HG03469 (cell line): ENCODE data around the gene PTPRN.
"Not testable (repeated sequence)": the region's sequence is repeated elsewhere in the genome, so short reads cannot be mapped to it uniquely, and the experiment has no call there.

Experiments
- ATAC-seq: cut with Tn5 transposase; IDR thresholded peaks from one replicate; pipeline ENCODE4 v1.9.1; 2021; ENCODE audit warnings: mild to moderate bottlenecking, moderate library complexity, moderate number of reproducible peaks; ENCODE audit not compliant: unreplicated experiment

The PTPRN gene

DNA sequence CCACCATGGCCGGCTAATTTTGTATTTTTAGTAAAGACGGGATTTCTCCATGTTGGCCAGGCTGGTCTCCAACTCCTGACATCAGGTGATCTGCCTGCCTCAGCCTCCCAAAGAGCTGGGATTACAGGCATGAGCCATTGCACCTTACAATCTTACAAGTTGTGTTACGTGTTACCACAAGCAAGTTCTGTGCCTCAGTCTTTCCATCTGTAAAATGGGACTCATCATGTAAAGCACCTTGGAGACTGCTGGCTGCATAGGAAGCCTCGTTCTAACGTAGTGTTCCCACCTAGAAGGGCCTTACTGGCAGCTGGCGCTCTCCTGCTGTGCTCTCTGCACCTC lies 20.0 kb downstream of the PTPRN start:
- no peak for ATAC-seq

- no peak for ATAC-seq
These were observed 21.5 kb downstream of the PTPRN start for GRCh38 chr2:219287580-219288265.

- not testable (repeated sequence) for ATAC-seq
These were observed 22.1 kb downstream of the PTPRN start for GRCh38 chr2:219287116-219287440.

DNA sequence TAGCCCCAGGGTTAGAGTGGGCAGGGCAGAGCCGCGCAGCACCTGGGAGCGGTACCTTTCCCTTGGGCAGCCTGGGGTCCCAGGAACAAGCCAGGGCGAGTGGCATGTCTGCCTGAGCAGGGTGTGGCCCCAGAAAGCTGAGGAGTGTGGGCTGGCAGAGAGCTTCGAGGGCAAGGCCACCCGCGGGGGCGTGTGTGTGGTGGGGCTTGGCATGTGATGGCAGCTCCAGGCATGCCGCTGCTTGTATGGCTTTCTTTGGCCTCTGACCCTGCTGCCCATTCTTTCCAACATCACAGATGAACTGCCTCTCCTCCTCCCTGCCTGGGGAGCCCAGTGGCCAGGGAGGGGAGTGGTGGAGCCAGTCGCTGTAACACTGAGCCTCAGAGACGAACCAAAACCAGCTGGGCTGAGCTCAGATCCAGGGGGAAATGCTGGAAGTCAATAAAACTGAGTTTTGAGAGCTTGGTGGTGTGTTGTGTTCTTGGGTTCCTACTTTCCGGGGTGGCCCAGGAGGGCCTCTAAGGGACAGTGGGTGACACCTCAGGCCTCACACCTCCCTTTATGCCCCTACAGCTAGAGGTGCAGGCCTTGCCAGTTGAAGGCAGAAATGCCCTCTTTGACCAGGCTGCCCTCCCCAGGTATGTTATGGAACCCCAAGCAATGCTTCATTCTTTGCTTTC lies 22.6 kb downstream of the PTPRN start:
- no peak for ATAC-seq

GRCh38 chr2:219285894-219286425 lies 23.2 kb downstream of the PTPRN start:
- ATAC-seq: no peak

DNA sequence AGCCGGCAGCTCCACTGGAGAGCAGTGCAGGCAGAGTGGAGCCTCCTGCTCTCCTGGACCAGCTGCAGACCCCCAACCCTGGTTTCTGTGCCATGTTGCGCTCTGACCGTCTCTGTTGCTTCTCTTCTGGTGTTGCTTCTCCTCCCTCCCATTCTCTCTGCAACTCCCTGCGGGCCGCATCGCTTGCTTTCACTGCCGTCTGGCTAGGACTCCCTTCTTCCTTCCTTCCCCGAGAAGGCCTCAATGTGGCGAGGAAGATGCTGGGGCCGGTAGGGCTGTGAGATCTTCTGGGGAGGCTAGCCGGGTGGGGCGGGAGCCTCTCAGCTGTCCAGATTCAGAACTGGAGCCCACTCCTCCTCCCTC lies 23.8 kb downstream of the PTPRN start:
- no peak for ATAC-seq

- ATAC-seq: no peak
These were observed 24.5 kb downstream of the PTPRN start for GRCh38 chr2:219284501-219285372.

GRCh38 chr2:219282943-219283581 lies 26.1 kb downstream of the PTPRN start:
- ATAC-seq: no peak

DNA sequence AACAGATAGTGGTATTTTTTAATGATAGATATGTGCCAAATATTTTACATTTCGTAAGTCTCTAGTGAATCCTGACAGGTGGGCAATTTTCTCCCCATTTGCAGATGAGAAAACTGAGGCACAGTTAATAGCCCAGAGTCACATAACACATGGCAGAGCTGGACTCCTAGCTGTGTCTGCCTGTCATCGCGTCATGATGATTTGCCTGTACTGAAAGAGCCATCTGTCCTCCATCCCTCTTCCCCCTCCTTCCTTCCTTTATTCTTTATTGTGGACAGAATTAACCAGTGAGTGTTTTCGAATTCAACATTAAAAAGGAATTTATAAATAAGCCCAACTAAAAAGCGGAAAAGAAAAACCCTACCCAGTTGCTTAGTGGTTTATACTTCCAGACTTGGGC lies 26.8 kb downstream of the PTPRN start:
- no peak for ATAC-seq

- ATAC-seq: no peak
These were observed 27.6 kb downstream of the PTPRN start for GRCh38 chr2:219281588-219281987.

GRCh38 chr2:219280651-219281050 lies 28.6 kb downstream of the PTPRN start:
- no peak for ATAC-seq

DNA sequence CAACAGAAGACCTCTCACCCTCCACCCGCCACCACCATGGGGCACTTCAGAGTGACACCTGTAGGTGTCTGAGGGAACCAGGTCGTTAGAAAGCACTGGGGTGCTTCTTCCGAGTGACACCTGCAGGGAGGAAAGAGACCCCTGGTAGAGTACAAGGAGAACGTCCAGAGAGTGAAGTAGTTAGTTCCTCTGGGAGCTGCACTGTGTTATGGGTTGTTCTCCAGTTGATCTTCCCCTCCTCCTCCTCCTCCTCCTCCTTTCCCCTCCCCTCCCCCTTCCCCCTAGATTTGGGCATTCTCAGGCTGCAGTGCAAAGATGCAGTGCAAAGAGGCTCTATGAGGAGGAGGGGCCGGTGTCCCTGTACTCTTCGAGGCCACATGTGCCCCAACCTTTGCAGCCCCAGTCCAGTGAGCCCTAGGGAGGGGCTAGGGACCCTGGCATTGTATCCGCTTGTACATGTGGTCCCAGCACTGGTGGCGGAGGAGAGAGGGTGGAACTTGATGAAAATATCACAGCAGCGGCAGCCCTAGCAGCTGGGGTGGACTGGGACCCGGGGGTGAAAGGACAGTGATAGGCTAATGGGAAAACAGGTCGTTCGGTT lies 29.2 kb downstream of the PTPRN start:
- no peak for ATAC-seq

DNA sequence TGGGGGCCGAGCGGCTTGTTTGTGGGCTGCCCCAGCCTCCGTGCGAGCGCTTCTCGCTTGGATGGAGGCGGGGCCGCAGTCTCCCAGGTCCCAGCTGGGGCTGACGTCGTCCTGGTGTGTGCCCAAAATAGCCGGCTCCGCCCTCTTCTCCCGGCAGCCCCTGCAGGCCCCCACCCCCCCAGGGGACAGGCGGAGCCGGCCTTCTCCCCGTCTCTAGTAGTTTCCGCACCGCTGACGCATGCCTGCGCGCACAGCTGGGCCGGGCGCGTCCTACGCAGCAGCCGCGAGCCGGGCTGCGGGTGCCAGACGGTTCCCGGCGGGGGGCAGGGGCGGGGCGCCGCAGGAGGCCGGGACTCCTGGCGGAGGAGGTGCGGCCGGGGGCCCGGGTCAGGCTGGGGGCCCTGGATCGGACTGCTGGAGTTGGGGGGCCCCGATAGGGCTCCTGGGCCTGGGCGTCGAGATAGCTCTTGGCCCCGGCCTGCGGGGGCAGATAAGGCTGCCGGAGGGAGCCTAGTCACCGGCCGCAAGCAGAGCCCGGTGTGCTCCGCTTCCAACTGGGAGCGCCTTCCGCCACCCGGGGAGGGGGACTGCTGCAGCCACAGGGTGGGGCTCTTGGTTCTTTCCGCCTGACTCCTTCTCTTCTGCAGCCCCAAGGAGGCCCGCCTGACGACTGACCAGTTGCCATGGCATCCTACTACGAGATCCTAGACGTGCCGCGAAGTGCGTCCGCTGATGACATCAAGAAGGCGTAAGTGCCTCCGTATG lies 29.9 kb downstream of the PTPRN start, which contains the start of gene DNAJB2:
TSS of gene DNAJB2 (plus strand) at position 216 of the 765 bp plus-strand sequence. CDS start at position 684, 468 bp downstream.
- ATAC-seq: peak; percentile 76

DNA sequence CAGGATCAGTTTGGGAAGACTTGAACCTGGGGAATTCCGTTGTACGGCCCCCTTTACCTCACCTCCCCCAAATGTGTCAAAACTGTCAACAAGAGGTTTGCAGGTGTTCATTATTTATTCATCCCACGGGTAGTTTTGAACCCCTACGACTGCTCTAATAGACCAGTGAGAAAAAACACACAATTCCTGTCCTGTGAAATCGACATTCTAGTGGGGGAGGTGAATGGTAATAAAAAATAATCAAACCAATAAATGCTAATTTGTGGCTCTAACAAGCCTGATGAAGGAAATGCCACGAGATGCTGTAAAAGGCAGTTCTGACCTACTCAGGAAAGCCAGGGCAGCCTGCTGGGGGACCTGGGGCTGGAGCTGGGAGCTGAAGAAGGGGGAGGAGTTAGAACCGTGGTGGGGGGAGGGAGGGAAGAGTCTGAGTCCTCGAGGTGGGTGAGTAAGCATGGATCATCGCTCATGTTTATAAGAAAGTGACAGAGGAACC lies 30.5 kb downstream of the PTPRN start:
- ATAC-seq: no peak

DNA sequence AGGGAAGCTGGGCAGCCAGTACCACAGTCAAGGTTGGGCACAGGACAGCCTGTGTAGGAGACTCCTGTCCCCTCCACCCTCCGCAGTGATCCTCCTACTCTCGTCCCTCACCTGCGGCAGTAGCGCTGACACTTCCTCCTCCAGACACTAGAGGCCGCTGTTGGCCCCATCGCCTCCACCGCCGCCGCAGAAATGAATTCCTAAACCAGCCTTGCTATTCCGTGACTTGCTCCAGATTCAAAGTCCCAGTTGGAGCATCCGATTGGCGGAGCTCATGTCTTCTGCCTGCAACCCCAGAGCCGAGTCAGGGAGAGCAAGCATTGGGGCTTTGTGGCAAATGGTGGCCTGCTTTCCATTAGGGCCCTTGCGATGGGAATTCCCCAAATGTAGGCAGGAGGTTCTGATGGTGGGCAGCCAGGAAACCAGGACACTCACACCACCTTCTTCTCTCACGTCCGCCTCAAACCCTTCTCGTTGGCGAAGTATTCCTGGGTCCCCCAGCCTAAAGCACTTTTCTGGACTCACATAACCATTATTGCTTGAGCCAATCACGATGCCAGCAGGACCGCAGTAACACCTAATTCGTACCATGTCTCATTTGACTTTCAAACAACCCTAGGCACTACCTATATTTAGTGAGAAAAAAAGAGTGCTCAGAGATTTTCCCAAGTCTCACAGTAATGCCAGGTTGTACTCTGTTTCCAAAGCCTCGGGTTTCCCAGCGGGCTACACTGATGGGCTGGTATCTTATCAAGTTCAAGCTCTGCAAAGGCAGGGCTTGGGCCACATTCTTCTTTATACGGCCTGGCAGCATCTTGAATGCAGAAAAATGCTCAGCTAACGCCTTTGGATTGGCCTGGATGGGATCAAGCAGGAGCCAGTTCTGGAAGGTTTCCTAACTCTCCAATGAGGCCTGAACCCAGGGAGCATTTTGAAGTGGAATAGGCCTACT lies 31.2 kb downstream of the PTPRN start:
- ATAC-seq: peak; percentile 22

DNA sequence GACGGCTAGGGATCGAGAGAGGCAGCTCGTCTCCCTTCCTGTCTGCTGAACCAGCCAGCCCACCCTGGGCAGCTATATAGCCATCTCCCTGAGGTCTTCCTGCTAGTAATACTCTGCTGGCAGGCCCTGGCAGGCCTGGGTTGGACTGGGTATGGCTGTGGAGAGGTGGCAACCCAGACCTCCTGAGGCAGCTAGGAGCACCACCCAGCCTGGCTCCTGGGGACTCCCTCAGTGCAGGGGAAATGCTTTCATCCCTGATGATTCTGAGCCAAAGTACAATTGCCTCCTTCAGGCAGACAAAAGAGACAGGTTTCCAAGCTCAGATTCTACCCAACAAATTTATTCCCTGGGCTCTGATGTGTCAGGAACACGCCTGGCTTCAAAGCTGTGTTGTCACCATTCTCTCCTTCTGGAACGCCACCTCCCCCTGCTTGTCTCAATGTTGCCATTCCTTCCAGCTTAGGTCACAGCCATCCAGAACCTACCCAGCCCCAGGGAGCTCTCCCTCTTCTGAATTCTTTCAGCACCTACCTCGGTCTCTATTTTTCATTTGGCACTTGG lies 34.8 kb downstream of the PTPRN start:
- no peak for ATAC-seq

GRCh38 chr2:219273937-219274336 lies 35.3 kb downstream of the PTPRN start:
- ATAC-seq: no peak

GRCh38 chr2:219272995-219273394 lies 36.2 kb downstream of the PTPRN start:
- no peak for ATAC-seq
